Measurements from ENCODE around the gene TANK. TPM values are rescaled to one million over a fixed set of nuclear protein-coding genes. Genes with fewer than 3 reads are reported as not detected.

TANK gene
- total and polyA plus RNA-seq, 3 experiments from 2014 or later: 70.8 to 81.7 (median 75.5) TPM

DNA sequence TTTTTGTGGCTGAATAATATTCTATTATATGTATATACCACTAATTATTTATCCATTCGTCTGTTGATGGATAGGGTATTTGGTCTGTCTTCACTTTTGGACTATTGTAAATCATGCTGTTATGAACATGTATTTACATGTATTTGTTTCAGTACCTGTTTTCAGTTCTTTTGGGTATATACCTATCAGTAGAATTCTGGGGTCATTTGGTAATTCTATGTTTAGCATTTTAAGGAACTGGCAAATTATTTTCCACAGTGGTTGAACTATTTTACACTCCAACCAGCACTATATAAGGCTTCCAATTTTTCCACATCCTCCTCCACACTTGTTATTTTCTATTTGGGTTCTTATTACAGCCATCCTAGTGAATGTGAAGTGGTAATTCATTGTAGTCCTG, 12.4 kb upstream of the TANK start:
- peaks cover 34 to 63% (median 48%) of the 10 kb centered on the region in 3 donors for H3K36me3 Mint-ChIP-seq
- Histone ChIP-seq H3K27me3 (ENCODE audit: insufficient read depth, low read length, poor library complexity, severe bottlenecking) (no peaks in the 10 kb centered on the region), H3K27ac (ENCODE audit: low read depth, low read length) (no peak overlapping the region), H3K36me3 (ENCODE audit: insufficient read depth, low read length) (no peaks in the 10 kb centered on the region), H3K4me1 (ENCODE audit: insufficient read depth, low read length) (no peaks in the 10 kb centered on the region), H3K4me3 (ENCODE audit: low read length) (no peak overlapping the region), H3K9me3 (ENCODE audit: low read length) (peaks cover 12% of the 10 kb centered on the region)
- H3K9me3 Mint-ChIP-seq: peaks cover 30 to 44% (median 37%) of the 10 kb centered on the region in 5 donors
- H3K4me1 Mint-ChIP-seq: peaks cover 49 to 65% (median 55%) of the 10 kb centered on the region in 3 donors
- DNase-seq: no peak
- ChIA-PET CTCF (no interaction called here), POLR2A (no interaction called here)
- H3K4me3 Mint-ChIP-seq: no peak overlapping the region
- H3K27ac Mint-ChIP-seq: peak overlapping the region in 1 of 8 donors; percentile 71
- peaks cover 0 to 1% of the 10 kb centered on the region in 2 donors for H3K27me3 Mint-ChIP-seq

DNA sequence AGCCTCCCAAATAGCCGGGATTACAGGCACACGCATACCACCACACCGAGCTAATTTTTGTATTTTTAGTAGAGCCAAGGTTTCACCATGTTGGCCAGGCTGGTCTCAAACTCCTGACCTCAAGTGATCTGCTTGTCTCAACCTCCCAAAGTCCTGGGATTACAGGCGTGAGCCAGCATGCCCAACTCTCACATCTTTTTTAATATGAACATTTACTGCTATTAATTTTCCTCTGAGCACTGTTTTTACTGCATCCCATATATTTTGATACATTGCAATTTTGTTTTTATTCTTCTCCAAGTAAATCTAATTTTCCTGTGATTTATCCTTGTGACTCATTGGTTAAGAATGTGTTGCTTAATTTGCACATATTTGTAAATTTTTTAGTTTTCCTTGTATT, 9.5 kb upstream of the TANK start:
- Histone ChIP-seq H3K36me3 (ENCODE audit: insufficient read depth, low read length) (no peaks in the 10 kb centered on the region), H3K4me3 (ENCODE audit: low read length) (no peak overlapping the region), H3K4me1 (ENCODE audit: insufficient read depth, low read length) (no peaks in the 10 kb centered on the region), H3K9me3 (ENCODE audit: low read length) (peaks cover 12% of the 10 kb centered on the region), H3K27me3 (ENCODE audit: insufficient read depth, low read length, poor library complexity, severe bottlenecking) (no peaks in the 10 kb centered on the region), H3K27ac (ENCODE audit: low read depth, low read length) (no peak overlapping the region)
- peaks cover 37 to 63% (median 56%) of the 10 kb centered on the region in 3 donors for H3K36me3 Mint-ChIP-seq
- peaks cover 30 to 47% (median 37%) of the 10 kb centered on the region in 5 donors for H3K9me3 Mint-ChIP-seq
- H3K4me3 Mint-ChIP-seq: no peak overlapping the region
- ChIA-PET POLR2A (no interaction called here), CTCF (interaction anchor here (0.7 kb wide), 1 partner anchor 107 kb away, joined by 3 read pairs; no protein-coding TSS in a partner anchor)
- DNase-seq: no peak
- H3K27me3 Mint-ChIP-seq: peaks cover 0 to 1% of the 10 kb centered on the region in 2 donors
- peaks cover 28 to 47% (median 46%) of the 10 kb centered on the region in 3 donors for H3K4me1 Mint-ChIP-seq
- H3K27ac Mint-ChIP-seq: peak overlapping the region in 1 of 8 donors; percentile 50

DNA sequence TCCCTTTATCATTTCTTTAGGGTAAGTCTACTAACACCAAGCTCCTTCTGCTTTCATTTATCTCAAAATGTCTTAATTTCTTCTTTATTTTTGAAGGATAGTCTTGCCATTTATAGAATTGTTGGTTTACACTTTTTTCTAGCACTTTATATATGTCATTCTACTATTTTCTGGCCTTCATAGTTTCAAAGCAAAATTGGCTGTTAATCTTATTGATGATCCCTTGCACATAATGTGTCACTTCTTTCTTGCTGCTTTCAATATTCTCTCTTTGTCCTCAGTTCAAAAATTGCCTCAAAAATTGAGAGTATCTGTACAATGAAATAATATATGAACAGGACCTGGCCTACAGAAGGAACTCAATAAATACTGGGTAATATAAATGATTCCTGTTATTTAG, 7.9 kb upstream of the TANK start:
- Mint-ChIP-seq H3K9me3 (peaks cover 30 to 47% (median 37%) of the 10 kb centered on the region in 5 donors), H3K27ac (peak overlapping the region in 1 of 8 donors; percentile 38)
- POLR2A ChIA-PET: no interaction called here

DNA sequence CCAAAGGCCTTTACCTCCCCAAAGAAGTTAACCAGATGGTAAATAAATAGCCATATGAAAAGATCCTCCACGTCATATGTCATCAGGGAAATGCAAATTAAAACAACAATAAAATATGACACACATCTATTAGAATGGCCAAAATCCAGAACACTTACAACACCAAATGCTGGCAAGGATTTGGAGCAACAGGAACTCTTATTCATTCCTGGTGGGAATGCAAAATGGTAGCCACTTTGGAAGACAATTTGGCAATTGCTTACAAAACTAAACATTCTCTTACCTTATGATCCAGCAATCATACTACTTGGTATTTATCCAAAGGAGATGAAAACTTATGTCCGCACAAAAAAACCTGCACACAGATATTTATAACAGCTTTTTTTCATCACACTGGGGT, 1.3 kb upstream of the TANK start:
- CTCF ChIA-PET: no interaction called here
- Histone ChIP-seq H3K4me1 (ENCODE audit: insufficient read depth, low read length) (peaks cover 29% of the 10 kb centered on the region), H3K36me3 (ENCODE audit: insufficient read depth, low read length) (no peaks in the 10 kb centered on the region), H3K27ac (ENCODE audit: low read depth, low read length) (no peak overlapping the region), H3K4me3 (ENCODE audit: low read length) (no peak overlapping the region), H3K27me3 (ENCODE audit: insufficient read depth, low read length, poor library complexity, severe bottlenecking) (no peaks in the 10 kb centered on the region), H3K9me3 (ENCODE audit: low read length) (no peaks in the 10 kb centered on the region)
- H3K4me3 Mint-ChIP-seq: peak overlapping the region in 3 of 7 donors; percentile 43 to 99 (median 52)
- no peak for DNase-seq
- H3K27me3 Mint-ChIP-seq: no peaks in the 10 kb centered on the region
- H3K36me3 Mint-ChIP-seq: peaks cover 2 to 32% (median 3%) of the 10 kb centered on the region in 3 donors
- peaks cover 46 to 72% (median 71%) of the 10 kb centered on the region in 3 donors for H3K4me1 Mint-ChIP-seq
- POLR2A ChIA-PET: no interaction called here
- no peaks in the 10 kb centered on the region for H3K9me3 Mint-ChIP-seq
- peak overlapping the region in 7 of 8 donors; percentile 15 to 92 (median 51) for H3K27ac Mint-ChIP-seq

More for the DNA sequence above, 7.9 kb upstream of the TANK start:
- Mint-ChIP-seq H3K27me3 (peaks cover 0 to 1% of the 10 kb centered on the region in 2 donors), H3K4me1 (peaks cover 27 to 49% (median 48%) of the 10 kb centered on the region in 3 donors), H3K4me3 (no peak overlapping the region), H3K36me3 (peaks cover 33 to 60% (median 59%) of the 10 kb centered on the region in 3 donors)
- CTCF ChIA-PET: interaction anchor here (0.8 kb wide), 1 partner anchor 11 kb away, joined by 3 read pairs; no protein-coding TSS in a partner anchor
- no peaks in the 10 kb centered on the region for H3K4me1 ChIP-seq (ENCODE audit: insufficient read depth, low read length)
- no peak for DNase-seq
- no peak overlapping the region for H3K4me3 ChIP-seq (ENCODE audit: low read length)
- H3K9me3 ChIP-seq (ENCODE audit: low read length): peaks cover 12% of the 10 kb centered on the region
- no peaks in the 10 kb centered on the region for H3K27me3 ChIP-seq (ENCODE audit: insufficient read depth, low read length, poor library complexity, severe bottlenecking)
- H3K27ac ChIP-seq (ENCODE audit: low read depth, low read length): no peak overlapping the region
- no peaks in the 10 kb centered on the region for H3K36me3 ChIP-seq (ENCODE audit: insufficient read depth, low read length)

DNA sequence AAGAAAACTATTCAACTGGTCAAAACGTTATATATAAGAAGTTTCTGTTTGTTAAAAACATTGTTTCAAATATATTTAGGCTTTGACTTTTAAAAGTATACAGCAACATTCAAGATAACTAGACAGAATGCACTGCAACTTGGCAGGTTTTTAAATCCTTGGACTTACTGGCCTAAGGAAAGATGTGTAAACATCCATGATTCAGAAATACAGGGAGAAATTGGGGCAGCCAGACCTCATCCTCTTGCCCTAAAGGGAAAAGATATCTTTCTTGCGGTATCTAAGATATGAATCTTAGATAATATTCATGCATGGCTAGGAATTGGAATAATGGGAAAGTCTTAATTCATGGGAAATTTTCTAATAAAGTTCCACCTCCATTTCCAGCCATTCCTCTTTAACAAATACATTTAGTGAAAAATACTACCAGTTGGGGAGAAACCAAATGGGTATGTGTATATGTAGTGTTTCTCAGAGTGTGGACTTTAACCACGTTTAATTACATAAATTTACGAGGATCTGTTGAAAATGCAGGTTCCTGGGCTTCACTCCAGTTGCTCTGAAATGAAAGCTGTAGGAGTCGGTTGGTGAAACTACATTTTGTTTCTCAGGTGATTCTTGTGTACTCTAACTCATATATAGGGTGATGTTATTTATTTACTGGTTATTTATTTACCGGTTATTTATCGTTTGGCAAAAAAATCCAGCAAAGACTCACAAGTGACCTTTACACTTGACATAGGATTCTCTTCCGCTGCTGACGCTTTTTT, 587 bp upstream of the TANK start:
- H3K4me1 Mint-ChIP-seq: peaks cover 45 to 72% (median 71%) of the 10 kb centered on the region in 3 donors

DNA sequence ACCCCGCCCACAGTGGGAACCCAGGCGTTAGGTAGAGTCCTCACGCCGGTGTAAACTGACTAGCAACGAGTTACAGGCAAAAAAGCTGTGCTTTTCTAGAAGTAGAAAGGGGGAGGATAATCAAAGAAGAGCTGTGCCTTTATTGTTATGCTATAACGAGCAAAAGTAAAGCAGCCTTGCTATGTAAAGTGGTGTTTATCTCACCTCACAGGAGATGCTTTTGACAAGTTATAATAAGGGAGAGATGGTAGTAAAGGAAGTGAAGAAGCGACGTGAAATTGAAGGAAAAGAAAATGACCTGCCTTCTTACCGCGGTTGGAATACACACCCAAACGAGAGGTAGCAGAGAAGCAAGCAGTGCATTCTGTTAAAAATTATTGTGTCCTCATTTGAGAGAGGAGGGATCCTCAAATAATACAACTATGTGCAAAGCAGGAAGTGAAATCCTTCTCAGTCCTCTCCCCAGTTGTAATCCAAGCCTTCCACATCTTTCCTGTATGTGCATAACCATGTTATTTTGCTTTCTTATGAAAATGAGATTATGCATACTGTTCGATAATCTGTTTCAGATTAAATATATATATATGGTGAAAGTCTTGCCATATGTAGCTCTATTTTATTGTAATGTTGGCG, 962 bp downstream of the TANK start:
- POLR2A ChIA-PET: no interaction called here
- Mint-ChIP-seq H3K9me3 (no peaks in the 10 kb centered on the region), H3K27ac (peak overlapping the region; percentile 92 to 100 (median 99)), H3K27me3 (no peaks in the 10 kb centered on the region), H3K4me3 (peak overlapping the region; percentile 96 to 100 (median 99)), H3K36me3 (peaks cover 0 to 28% (median 2%) of the 10 kb centered on the region in 3 donors), H3K4me1 (peaks cover 53 to 76% (median 74%) of the 10 kb centered on the region in 3 donors)
- H3K36me3 ChIP-seq (ENCODE audit: insufficient read depth, low read length): no peaks in the 10 kb centered on the region
- peak overlapping the region; percentile 90 for H3K27ac ChIP-seq (ENCODE audit: low read depth, low read length)
- DNase-seq: peak in 1 of 5 donors; percentile 66
- CTCF ChIA-PET: no interaction called here
- H3K9me3 ChIP-seq (ENCODE audit: low read length): no peaks in the 10 kb centered on the region
- peak overlapping the region; percentile 91 for H3K4me3 ChIP-seq (ENCODE audit: low read length)
- peaks cover 52% of the 10 kb centered on the region for H3K4me1 ChIP-seq (ENCODE audit: insufficient read depth, low read length)
- no peaks in the 10 kb centered on the region for H3K27me3 ChIP-seq (ENCODE audit: insufficient read depth, low read length, poor library complexity, severe bottlenecking)

More for the DNA sequence above, 587 bp upstream of the TANK start:
- H3K27ac ChIP-seq (ENCODE audit: low read depth, low read length): peak overlapping the region; percentile 60
- H3K36me3 ChIP-seq (ENCODE audit: insufficient read depth, low read length): no peaks in the 10 kb centered on the region
- H3K9me3 ChIP-seq (ENCODE audit: low read length): no peaks in the 10 kb centered on the region
- H3K4me3 ChIP-seq (ENCODE audit: low read length): peak overlapping the region; percentile 53
- no peak for DNase-seq
- ChIA-PET POLR2A (no interaction called here), CTCF (no interaction called here)
- Mint-ChIP-seq H3K36me3 (peaks cover 0 to 33% (median 5%) of the 10 kb centered on the region in 3 donors), H3K27ac (peak overlapping the region; percentile 4 to 100 (median 96)), H3K9me3 (no peaks in the 10 kb centered on the region), H3K4me3 (peak overlapping the region; percentile 96 to 100 (median 99)), H3K27me3 (no peaks in the 10 kb centered on the region)
- H3K27me3 ChIP-seq (ENCODE audit: insufficient read depth, low read length, poor library complexity, severe bottlenecking): no peaks in the 10 kb centered on the region
- H3K4me1 ChIP-seq (ENCODE audit: insufficient read depth, low read length): peaks cover 37% of the 10 kb centered on the region

DNA sequence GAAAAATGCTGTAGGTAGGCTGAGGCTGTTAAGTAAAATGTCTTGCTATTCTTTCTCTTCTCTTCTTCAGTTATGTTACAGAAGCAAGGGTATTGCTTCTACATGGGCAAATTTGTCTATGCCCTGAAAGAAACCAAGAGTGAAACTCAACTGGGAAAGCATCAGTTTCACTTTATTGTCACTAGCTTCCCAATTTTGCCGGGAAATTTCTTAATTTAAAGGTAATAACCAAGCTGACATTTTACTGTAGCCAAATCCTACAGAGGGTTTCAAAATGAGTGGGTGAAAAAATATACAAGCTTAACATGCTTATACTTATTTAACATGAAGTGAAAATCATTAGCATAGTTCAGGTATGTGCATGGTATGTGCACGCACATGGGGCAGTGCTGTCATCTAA, 3.2 kb downstream of the TANK start:
- H3K27ac ChIP-seq (ENCODE audit: low read depth, low read length): no peak overlapping the region
- peak overlapping the region; percentile 69 to 99 (median 76) for H3K4me3 Mint-ChIP-seq
- peak overlapping the region; percentile 2 to 92 (median 87) for H3K27ac Mint-ChIP-seq
- H3K9me3 Mint-ChIP-seq: no peaks in the 10 kb centered on the region
- H3K27me3 Mint-ChIP-seq: no peaks in the 10 kb centered on the region
- no peaks in the 10 kb centered on the region for H3K27me3 ChIP-seq (ENCODE audit: insufficient read depth, low read length, poor library complexity, severe bottlenecking)
- POLR2A ChIA-PET: no interaction called here
- no peaks in the 10 kb centered on the region for H3K36me3 ChIP-seq (ENCODE audit: insufficient read depth, low read length)
- peaks cover 65 to 89% (median 84%) of the 10 kb centered on the region in 3 donors for H3K4me1 Mint-ChIP-seq
- peaks cover 65% of the 10 kb centered on the region for H3K4me1 ChIP-seq (ENCODE audit: insufficient read depth, low read length)
- H3K9me3 ChIP-seq (ENCODE audit: low read length): no peaks in the 10 kb centered on the region
- CTCF ChIA-PET: no interaction called here
- H3K4me3 ChIP-seq (ENCODE audit: low read length): peak overlapping the region; percentile 22
- peaks cover 0 to 27% (median 4%) of the 10 kb centered on the region in 3 donors for H3K36me3 Mint-ChIP-seq
- no peak for DNase-seq

DNA sequence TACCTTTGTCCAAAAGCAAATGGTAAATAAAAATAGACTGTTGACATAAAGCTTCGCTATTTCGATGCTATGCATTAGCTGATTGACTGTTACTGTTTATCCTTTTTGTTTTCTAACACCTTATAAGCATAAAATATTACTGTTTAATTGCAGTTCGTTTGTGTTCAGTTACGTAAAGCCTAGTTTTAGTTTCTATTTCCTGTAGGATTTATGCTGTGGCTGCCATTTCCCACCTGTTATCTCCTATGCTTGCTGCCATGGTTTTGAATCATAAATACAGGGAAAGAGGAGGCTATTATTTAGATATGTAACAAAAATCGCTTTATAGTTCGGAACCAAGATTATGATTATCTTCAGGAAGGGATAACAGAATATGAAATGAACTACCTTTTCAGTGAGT, 3.9 kb downstream of the TANK start:
- no peak overlapping the region for H3K27ac ChIP-seq (ENCODE audit: low read depth, low read length)
- H3K36me3 ChIP-seq (ENCODE audit: insufficient read depth, low read length): no peaks in the 10 kb centered on the region
- Mint-ChIP-seq H3K4me3 (peak overlapping the region; percentile 69 to 99 (median 76)), H3K9me3 (no peaks in the 10 kb centered on the region), H3K27me3 (no peaks in the 10 kb centered on the region), H3K36me3 (peaks cover 0 to 25% (median 4%) of the 10 kb centered on the region in 3 donors), H3K4me1 (peaks cover 68 to 91% (median 83%) of the 10 kb centered on the region in 3 donors), H3K27ac (peak overlapping the region; percentile 46 to 92 (median 84))
- ChIA-PET CTCF (no interaction called here), POLR2A (no interaction called here)
- no peak for DNase-seq
- H3K9me3 ChIP-seq (ENCODE audit: low read length): no peaks in the 10 kb centered on the region
- H3K4me1 ChIP-seq (ENCODE audit: insufficient read depth, low read length): peaks cover 64% of the 10 kb centered on the region
- no peaks in the 10 kb centered on the region for H3K27me3 ChIP-seq (ENCODE audit: insufficient read depth, low read length, poor library complexity, severe bottlenecking)
- peak overlapping the region; percentile 22 for H3K4me3 ChIP-seq (ENCODE audit: low read length)

Data from CD8-positive, alpha-beta memory T cell (primary cell).